Measurements from ENCODE around the gene RAB11FIP4.

Gene RAB11FIP4

DNA sequence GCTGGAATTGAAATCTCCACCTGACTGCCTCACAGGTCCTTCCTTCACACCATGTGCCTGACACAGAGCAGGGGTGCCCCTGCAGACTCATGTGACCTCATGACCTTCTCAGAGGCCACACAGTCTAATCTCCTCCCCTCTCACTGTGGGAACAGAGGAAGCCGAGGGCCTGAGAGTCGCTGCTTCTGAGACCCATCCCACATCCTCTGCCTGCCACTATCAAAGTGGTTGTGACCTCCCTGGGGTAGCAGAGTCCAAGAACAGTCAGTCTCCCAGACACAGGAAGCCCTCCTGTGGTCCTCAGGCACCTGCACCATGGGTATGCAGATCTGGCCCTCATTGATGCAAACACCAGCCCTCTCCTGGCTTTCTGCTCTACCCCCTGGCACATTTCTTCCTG lies 78.5 kb downstream of the RAB11FIP4 start:
- DNase-seq (ENCODE audit: low read depth) = no peak
- TF ChIP-seq, protein P1, sequence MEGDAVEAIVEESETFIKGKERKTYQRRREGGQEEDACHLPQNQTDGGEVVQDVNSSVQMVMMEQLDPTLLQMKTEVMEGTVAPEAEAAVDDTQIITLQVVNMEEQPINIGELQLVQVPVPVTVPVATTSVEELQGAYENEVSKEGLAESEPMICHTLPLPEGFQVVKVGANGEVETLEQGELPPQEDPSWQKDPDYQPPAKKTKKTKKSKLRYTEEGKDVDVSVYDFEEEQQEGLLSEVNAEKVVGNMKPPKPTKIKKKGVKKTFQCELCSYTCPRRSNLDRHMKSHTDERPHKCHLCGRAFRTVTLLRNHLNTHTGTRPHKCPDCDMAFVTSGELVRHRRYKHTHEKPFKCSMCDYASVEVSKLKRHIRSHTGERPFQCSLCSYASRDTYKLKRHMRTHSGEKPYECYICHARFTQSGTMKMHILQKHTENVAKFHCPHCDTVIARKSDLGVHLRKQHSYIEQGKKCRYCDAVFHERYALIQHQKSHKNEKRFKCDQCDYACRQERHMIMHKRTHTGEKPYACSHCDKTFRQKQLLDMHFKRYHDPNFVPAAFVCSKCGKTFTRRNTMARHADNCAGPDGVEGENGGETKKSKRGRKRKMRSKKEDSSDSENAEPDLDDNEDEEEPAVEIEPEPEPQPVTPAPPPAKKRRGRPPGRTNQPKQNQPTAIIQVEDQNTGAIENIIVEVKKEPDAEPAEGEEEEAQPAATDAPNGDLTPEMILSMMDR (IDR thresholded peaks at IDR 0.05; ENCODE audit: insufficient read depth, low read depth, low read length, missing control alignments) = no peak
- no peak overlapping the region for H3K4me3 ChIP-seq (ENCODE audit: low read length)

DNA sequence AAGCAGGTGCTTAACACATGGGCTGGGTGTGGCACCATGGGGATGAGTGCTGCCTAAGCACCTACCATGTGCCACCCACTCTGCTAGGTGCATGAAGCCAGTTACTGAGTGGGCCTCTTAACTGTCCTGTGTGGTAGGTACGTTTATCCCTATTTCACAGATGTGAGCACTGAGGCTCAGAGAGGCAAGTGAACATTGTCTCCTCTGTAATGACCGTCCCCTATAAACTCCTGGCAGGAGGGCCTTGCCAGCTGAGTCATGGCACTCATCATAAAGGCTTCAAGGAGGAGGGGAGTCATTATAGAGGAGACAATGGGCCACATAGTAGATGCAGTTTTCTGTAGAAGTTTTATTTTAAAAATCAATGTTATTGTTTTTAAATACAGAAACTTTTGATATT lies 79.1 kb downstream of the RAB11FIP4 start:
- no peak overlapping the region for H3K4me3 ChIP-seq (ENCODE audit: low read length)
- no peak for DNase-seq (ENCODE audit: low read depth)

GRCh38 chr17:31472137-31472536 lies 80.7 kb downstream of the RAB11FIP4 start:
- TF ChIP-seq, protein P1 (IDR thresholded peaks at IDR 0.05; ENCODE audit: insufficient read depth, low read depth, low read length, missing control alignments) = no peak
- DNase-seq (ENCODE audit: low read depth) = no peak
- no peak overlapping the region for H3K4me3 ChIP-seq (ENCODE audit: low read length)

More for the DNA sequence above, 79.1 kb downstream of the RAB11FIP4 start:
- TF ChIP-seq, protein P1 (IDR thresholded peaks at IDR 0.05; ENCODE audit: insufficient read depth, low read depth, low read length, missing control alignments) = no peak

GRCh38 chr17:31475378-31476162 lies 84.1 kb downstream of the RAB11FIP4 start:
- no peak overlapping the region for H3K4me3 ChIP-seq (ENCODE audit: low read length)
- no peak for DNase-seq (ENCODE audit: low read depth)
- TF ChIP-seq, protein P1 (IDR thresholded peaks at IDR 0.05; ENCODE audit: insufficient read depth, low read depth, low read length, missing control alignments) = no peak

DNA sequence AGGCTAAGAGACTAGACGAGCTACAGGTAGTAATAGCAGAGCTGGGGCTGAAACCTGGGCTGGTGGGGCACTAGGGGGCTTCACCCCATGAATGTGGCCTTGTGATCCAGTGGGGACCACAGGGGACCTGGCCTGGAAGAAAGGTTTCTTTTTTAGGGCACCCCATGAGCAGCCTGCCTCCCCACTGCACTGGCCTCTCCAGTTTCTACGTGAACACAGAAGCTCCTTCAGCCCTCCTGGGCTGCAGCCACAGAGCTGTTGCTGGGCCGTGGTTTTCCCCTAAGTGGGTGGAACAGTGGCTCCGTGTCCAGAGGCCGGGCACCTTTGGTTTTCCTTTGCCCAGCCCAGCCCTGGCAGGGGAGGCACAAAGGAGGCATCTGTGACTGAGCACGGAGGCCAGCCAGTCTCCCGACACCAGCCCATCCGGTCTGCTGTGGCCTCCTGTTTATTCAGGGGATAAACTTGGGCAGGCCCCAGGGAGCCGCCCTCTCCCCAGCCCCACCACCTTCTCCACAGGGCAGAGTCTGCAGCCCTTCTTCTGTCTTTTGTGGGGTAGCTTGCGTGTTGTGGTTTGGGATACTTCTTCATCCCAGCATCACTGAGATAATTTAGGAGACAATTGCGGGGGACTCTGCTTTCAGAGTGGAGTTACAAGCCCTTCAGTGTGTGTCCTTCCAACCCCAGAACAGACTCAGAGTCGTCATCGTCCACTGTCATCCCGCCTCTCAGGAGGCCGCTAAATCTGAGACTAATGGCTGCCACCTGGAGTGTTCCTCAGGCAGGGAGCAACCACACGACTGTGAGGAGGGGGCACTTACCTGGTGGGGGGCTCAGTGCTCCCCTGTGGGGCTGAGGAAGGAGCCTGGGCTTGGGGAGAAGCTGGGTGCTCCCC lies 85.3 kb downstream of the RAB11FIP4 start:
- DNase-seq (ENCODE audit: low read depth) = no peak
- TF ChIP-seq, protein P1 (IDR thresholded peaks at IDR 0.05; ENCODE audit: insufficient read depth, low read depth, low read length, missing control alignments) = no peak

GRCh38 chr17:31477417-31478055 lies 86.1 kb downstream of the RAB11FIP4 start:
- TF ChIP-seq, protein P1 (IDR thresholded peaks at IDR 0.05; ENCODE audit: insufficient read depth, low read depth, low read length, missing control alignments) = no peak
- DNase-seq (ENCODE audit: low read depth) = no peak
- H3K4me3 ChIP-seq (ENCODE audit: low read length) = no peak overlapping the region

More for the DNA sequence above, 85.3 kb downstream of the RAB11FIP4 start:
- H3K4me3 ChIP-seq (ENCODE audit: low read length) = no peak overlapping the region
